ENCODE measurements around the gene ERBIN.
"Not testable (repeated sequence)": the region's sequence is repeated elsewhere in the genome, so short reads cannot be mapped to it uniquely, and the experiment has no call there.

The ERBIN gene

GRCh38 chr5:65914641-65915196 lies 11.7 kb upstream of the ERBIN start:
- no peak for DNase-seq (ENCODE audit: extremely low spot score)
- ChIA-PET CTCF (interaction anchor here (0.7 to 2.7 kb wide), 5 partner anchors 10 to 170 kb away, joined by 3 to 7 read pairs (median 3); no protein-coding TSS in a partner anchor), POLR2A (interaction anchor here (1.0 to 1.4 kb wide), 2 partner anchors 11 to 115 kb away, joined by 3 to 5 read pairs; no protein-coding TSS in a partner anchor)
- TF ChIP-seq CTCF (IDR thresholded peaks at IDR 0.05; ENCODE audit: control extremely low read depth, extremely low read depth, low read depth, missing control alignments) = no peak

- CTCF ChIA-PET = interaction anchor here (0.9 to 2.7 kb wide), 3 partner anchors 10 to 15 kb away, joined by 3 to 7 read pairs (median 6); partner anchors contain the start of gene ERBIN
- not testable (repeated sequence) for DNase-seq (ENCODE audit: extremely low spot score)
- POLR2A ChIA-PET = interaction anchor here (1.4 kb wide), 1 partner anchor 10 kb away, joined by 5 read pairs; no protein-coding TSS in a partner anchor
These were observed 10.7 kb upstream of the ERBIN start for GRCh38 chr5:65915661-65916060.

GRCh38 chr5:65916066-65916465 lies 10.3 kb upstream of the ERBIN start:
- CTCF ChIA-PET = interaction anchor here (0.9 to 2.7 kb wide), 3 partner anchors 10 to 15 kb away, joined by 3 to 7 read pairs (median 6); partner anchors contain the start of gene ERBIN
- no peak for TF ChIP-seq CTCF (IDR thresholded peaks at IDR 0.05; ENCODE audit: control extremely low read depth, extremely low read depth, low read depth, missing control alignments)

GRCh38 chr5:65916636-65917035 lies 9.7 kb upstream of the ERBIN start:
- ChIA-PET CTCF (interaction anchor here (0.9 to 2.7 kb wide), 4 partner anchors 10 to 53 kb away, joined by 3 to 7 read pairs (median 4); partner anchors contain the start of gene ERBIN), POLR2A (no interaction called here)
- DNase-seq (ENCODE audit: extremely low spot score) = no peak
- no peak for TF ChIP-seq CTCF (IDR thresholded peaks at IDR 0.05; ENCODE audit: control extremely low read depth, extremely low read depth, low read depth, missing control alignments)

More at GRCh38 chr5:65916066-65916465, 10.3 kb upstream of the ERBIN start:
- DNase-seq (ENCODE audit: extremely low spot score) = no peak
- POLR2A ChIA-PET = interaction anchor here (1.4 kb wide), 1 partner anchor 9 kb away, joined by 5 read pairs; no protein-coding TSS in a partner anchor

- ChIA-PET CTCF (interaction anchor here (0.9 to 1.4 kb wide), 2 partner anchors 8 to 28 kb away, joined by 3 read pairs; no protein-coding TSS in a partner anchor), POLR2A (no interaction called here)
- no peak for DNase-seq (ENCODE audit: extremely low spot score)
- TF ChIP-seq CTCF (IDR thresholded peaks at IDR 0.05; ENCODE audit: control extremely low read depth, extremely low read depth, low read depth, missing control alignments) = no peak
These were observed 6.6 kb upstream of the ERBIN start for GRCh38 chr5:65919773-65920172.

GRCh38 chr5:65923339-65923738 lies 3.0 kb upstream of the ERBIN start:
- ChIA-PET POLR2A (no interaction called here), CTCF (interaction anchor here (0.9 to 2.1 kb wide), 5 partner anchors 11 to 180 kb away, joined by 3 to 7 read pairs (median 4); no protein-coding TSS in a partner anchor)
- no peak for DNase-seq (ENCODE audit: extremely low spot score)
- TF ChIP-seq CTCF (IDR thresholded peaks at IDR 0.05; ENCODE audit: control extremely low read depth, extremely low read depth, low read depth, missing control alignments) = no peak

All from GM10248 (cell line).